Endothelial cell of umbilical vein (primary cell): ENCODE measurements around the gene ECSIT. TPM values are rescaled to one million over a fixed set of nuclear protein-coding genes. Genes with fewer than 3 reads are reported as not detected.

Source experiments
- BruUV-seq: library from RNA; stranded (reverse); fragments of 400-500 nt; replicated peaks from 2 replicates; lab custom pipeline; 2021; lab: Mats Ljungman, UMichigan
- CTCF ChIA-PET: fragments of 300-600, 350-600 bp; sonication (Branson Sonifier 250); formaldehyde crosslinking; loops from one replicate; lab custom pipeline; 2021; ENCODE audit warnings: antibody characterized with exemption, inconsistent platforms; lab: Charles Lee
- POLR2A ChIA-PET: fragments of 300-600, 350-600 bp; sonication (Branson Sonifier 250); formaldehyde crosslinking; loops from one replicate; lab custom pipeline; 2021; ENCODE audit warnings: antibody characterized with exemption, inconsistent platforms; lab: Charles Lee
- DNase-seq: peaks from one replicate; pipeline ENCODE4 v3.0.0-alpha.2; 2011; ENCODE audit warnings: low read depth, low spot score
- FAIRE-seq: peaks from 2 replicates; lab custom pipeline; 2011; peaks lifted over from hg19 to GRCh38; lab: Jason Lieb, UNC
- H2AFZ ChIP-seq: 2 replicates; pipeline ENCODE4 v1.6.0; 2012; ENCODE audit warnings: low read depth, low read length, control low read depth, inconsistent platforms
- H3K27ac ChIP-seq: 2 replicates; pipeline ENCODE4 v1.5.1; 2011; ENCODE audit warnings: low read depth, mild to moderate bottlenecking, control low read depth, low read length, moderate library complexity; ENCODE audit not compliant: insufficient read depth
- H3K27me3 ChIP-seq, 2 experiments: 2 replicates each; pipeline versions ENCODE4 v1.6.0 to v1.6.1; 2011; ENCODE audit warnings: low read length in 2 of 2, mixed read lengths in 1 of 2; ENCODE audit not compliant: control insufficient read depth in 2 of 2, insufficient read depth in 2 of 2
- H3K36me3 ChIP-seq, 2 experiments: 2 replicates in 1 of 2; 3 replicates in 1 of 2; pipeline ENCODE4 v1.5.1; 2011; ENCODE audit warnings: low read length in 2 of 2, mild to moderate bottlenecking in 1 of 2, moderate library complexity in 1 of 2; ENCODE audit not compliant: control insufficient read depth in 2 of 2, insufficient read depth in 2 of 2; ENCODE audit errors: extremely low read depth in 1 of 2
- H3K4me1 ChIP-seq: 3 replicates; pipeline ENCODE4 v1.5.1; 2011; ENCODE audit warnings: mild to moderate bottlenecking, low read length; ENCODE audit not compliant: control insufficient read depth, insufficient read depth; ENCODE audit errors: extremely low read depth
- H3K4me2 ChIP-seq: 2 replicates; pipeline ENCODE4 v1.6.1; 2011; ENCODE audit warnings: low read length, control low read depth, mixed read lengths; ENCODE audit not compliant: insufficient read depth
- H3K4me3 ChIP-seq, 3 experiments: fragments of 200-600 bp in 1 of 3; sonication (generic), shearing (Covaris generic) in 1 of 3; replicated peaks in 1 of 3; 2 replicates each; pipeline ENCODE4 v1.5.1; 2011 to 2016; ENCODE audit warnings: control low read depth in 3 of 3, low read length in 3 of 3, mild to moderate bottlenecking in 2 of 3, inconsistent platforms in 1 of 3, low read depth in 1 of 3, moderate library complexity in 1 of 3; ENCODE audit not compliant: insufficient read depth in 1 of 3
- H3K79me2 ChIP-seq: 2 replicates; pipeline ENCODE4 v1.6.0; 2012; ENCODE audit warnings: low read length, inconsistent platforms; ENCODE audit not compliant: control insufficient read depth, insufficient read depth
- H3K9ac ChIP-seq: replicated peaks from 2 replicates; pipeline ENCODE3; 2011; ENCODE audit warnings: low read length, control low read depth; ENCODE audit not compliant: insufficient read depth; ENCODE audit errors: extremely low read depth
- H3K9me1 ChIP-seq: replicated peaks from 3 replicates; pipeline ENCODE4 v1.6.0; 2011; ENCODE audit warnings: mild to moderate bottlenecking, low read length; ENCODE audit not compliant: control insufficient read depth, insufficient read depth; ENCODE audit errors: extremely low read depth
- H3K9me3 ChIP-seq: replicated peaks from 2 replicates; pipeline ENCODE4 v1.5.1; 2012; ENCODE audit warnings: low read length, inconsistent platforms; ENCODE audit not compliant: control insufficient read depth, insufficient read depth
- H4K20me1 ChIP-seq: replicated peaks from 2 replicates; pipeline ENCODE3; 2011; ENCODE audit warnings: mild to moderate bottlenecking, low read length; ENCODE audit not compliant: control insufficient read depth, insufficient read depth; ENCODE audit errors: extremely low read depth
- CTCF ChIP-seq, 2 donors: IDR thresholded peaks; 1 replicate in 1 of 2; 2 replicates in 1 of 2; pipeline ENCODE4 v1.5.1; 2011; ENCODE audit warnings: low read length in 2 of 2, mild to moderate bottlenecking in 2 of 2, moderate library complexity in 2 of 2, control low read depth in 1 of 2, inconsistent platforms in 1 of 2, low read depth in 1 of 2; ENCODE audit not compliant: insufficient read depth in 1 of 2; ENCODE audit errors: extremely low read depth in 1 of 2
- EZH2 ChIP-seq: IDR thresholded peaks from 2 replicates; pipeline ENCODE4 v1.6.1; 2012; ENCODE audit warnings: borderline replicate concordance, low read depth, mild to moderate bottlenecking, moderate library complexity, low read length, inconsistent platforms; ENCODE audit not compliant: severe bottlenecking
- FOS ChIP-seq: IDR thresholded peaks from 2 replicates; pipeline ENCODE4 v1.6.1; 2011; ENCODE audit warnings: mild to moderate bottlenecking, low read length, moderate library complexity, borderline replicate concordance; ENCODE audit not compliant: insufficient read depth
- GATA2 ChIP-seq: IDR thresholded peaks from 2 replicates; pipeline ENCODE4 v1.7.0; 2011; ENCODE audit warnings: low read depth, mild to moderate bottlenecking, moderate library complexity, mixed read lengths, low read length; ENCODE audit not compliant: insufficient read length, insufficient read depth
- JUN ChIP-seq: IDR thresholded peaks from 2 replicates; pipeline ENCODE4 v1.6.1; 2011; ENCODE audit warnings: borderline replicate concordance, low read depth; ENCODE audit not compliant: insufficient read length, insufficient read depth
- MAX ChIP-seq: IDR thresholded peaks from 2 replicates; pipeline ENCODE4 v1.6.1; 2011; ENCODE audit not compliant: insufficient read depth, insufficient read length
- MYC ChIP-seq: IDR thresholded peaks from one replicate; pipeline ENCODE4 v1.6.1; 2011; ENCODE audit warnings: mild to moderate bottlenecking, low read depth, low read length
- POLR2A ChIP-seq: IDR thresholded peaks from 2 replicates; pipeline ENCODE4 v1.6.1; 2012; ENCODE audit warnings: low read depth, mild to moderate bottlenecking, control low read depth, low read length
- POLR2AphosphoS5 ChIP-seq: IDR thresholded peaks from 2 replicates; pipeline ENCODE4 v1.6.1; 2012; ENCODE audit warnings: low read depth, mild to moderate bottlenecking, control low read depth, low read length, moderate library complexity; ENCODE audit not compliant: insufficient read depth
- dilution Hi-C: fragments of 300-500 bp; cut with MboI; formaldehyde crosslinking; loops from one replicate; pipeline ENCODE4 v1.15.0; 2019; ENCODE audit warnings: low sequenced_read_pairs; ENCODE audit not compliant: extremely low pct_ligation_motif_present
- intact Hi-C: fragments of 100-400 bp; cut with micrococcal nuclease; formaldehyde crosslinking; loops from one replicate; pipeline ENCODE4 v1.10.0; 2022
- polyA plus RNA-seq, 4 experiments: library from polyadenylated mRNA; depleted of rRNA in 3 of 4; stranded (reverse) in 3 of 4; unstranded in 1 of 4; fragments of >200 nt; gene quantifications; 2 replicates each; pipeline versions ENCODE4 v1.2.1 to v1.2.3, GENCODE V29; 2011 to 2012; ENCODE audit warnings: missing spikeins in 1 of 4
- total RNA-seq: library from RNA; stranded (reverse); gene quantifications from 2 replicates; pipeline ENCODE4 v1.2.3, GENCODE V29; 2021

ECSIT gene
- total and polyA plus RNA-seq, 2 donors (not counting 3 experiments of a cell fraction or from before 2014, with no cell fraction given), result 32.4 to 47.2 TPM

- H3K36me3 ChIP-seq, result no peaks in the 10 kb centered on the region
- FAIRE-seq (no peak), DNase-seq (no peak)
- ChIA-PET CTCF (interaction anchor here (1.2 kb wide), 1 partner anchor 192 kb away, joined by 7 read pairs; no protein-coding TSS in a partner anchor), POLR2A (no interaction called here)
- dilution Hi-C loops (no loop called here), intact Hi-C loops (no loop called here)
- H3K4me3 ChIP-seq, result no peak overlapping the region
- H3K4me2 ChIP-seq, result no peak overlapping the region
- TF ChIP-seq FOS, result no peak
- no peak for TF ChIP-seq MYC
- TF ChIP-seq GATA2, result no peak
- no peak for TF ChIP-seq POLR2AphosphoS5
- no peak for TF ChIP-seq EZH2
- no peak for TF ChIP-seq MAX
- TF ChIP-seq POLR2A, result no peak
- no peak for TF ChIP-seq JUN
- no peak for TF ChIP-seq CTCF (IDR thresholded peaks at IDR 0.05; ENCODE audit: extremely low read depth in 1 of 2, insufficient read depth in 1 of 2, low read depth in 1 of 2, low read length in 2 of 2)
- H3K9me1 ChIP-seq, result no peaks in the 10 kb centered on the region
- H3K27me3 ChIP-seq, result peaks cover 9 to 18% of the 10 kb centered on the region in 2 experiments
- H3K4me1 ChIP-seq, result peaks cover 3% of the 10 kb centered on the region
- no peaks in the 10 kb centered on the region for H4K20me1 ChIP-seq
- H2AFZ ChIP-seq, result no peak overlapping the region
- H3K27ac ChIP-seq, result no peak overlapping the region
- H3K79me2 ChIP-seq, result no peaks in the 10 kb centered on the region
- H3K9me3 ChIP-seq, result no peaks in the 10 kb centered on the region
- no peak overlapping the region for H3K9ac ChIP-seq
- no TSS peak for BruUV-seq
These were observed 43.6 kb downstream of the ECSIT start for GRCh38 chr19:11485245-11485837.
